ENCODE data around the gene NSFL1C.

The NSFL1C gene

GRCh38 chr20:1493536-1493935, 26.9 kb upstream of the NSFL1C start:
- DNase-seq (ENCODE audit: low spot score): no peak
- no peak for TF ChIP-seq CTCF (IDR thresholded peaks at IDR 0.05; ENCODE audit: borderline replicate concordance, control extremely low read depth, extremely low read depth, insufficient read depth, missing control alignments)
- in situ Hi-C loops (cut with MboI; ENCODE audit: low sequenced_read_pairs, unreplicated experiment): no loop called here

GRCh38 chr20:1491860-1492642, 25.4 kb upstream of the NSFL1C start:
- TF ChIP-seq CTCF (IDR thresholded peaks at IDR 0.05; ENCODE audit: borderline replicate concordance, control extremely low read depth, extremely low read depth, insufficient read depth, missing control alignments): no peak
- in situ Hi-C loops (cut with MboI; ENCODE audit: low sequenced_read_pairs, unreplicated experiment): no loop called here
- DNase-seq (ENCODE audit: low spot score): no peak

GRCh38 chr20:1491281-1491840, 24.7 kb upstream of the NSFL1C start, which contains the start of gene SIRPB2:
TSS of gene SIRPB2 (minus strand) at chr20:1491420. CDS start at chr20:1491359, 61 bp downstream.
- no peak for DNase-seq (ENCODE audit: low spot score)
- in situ Hi-C loops (cut with MboI; ENCODE audit: low sequenced_read_pairs, unreplicated experiment): no loop called here
- no peak for TF ChIP-seq CTCF (IDR thresholded peaks at IDR 0.05; ENCODE audit: borderline replicate concordance, control extremely low read depth, extremely low read depth, insufficient read depth, missing control alignments)

DNA sequence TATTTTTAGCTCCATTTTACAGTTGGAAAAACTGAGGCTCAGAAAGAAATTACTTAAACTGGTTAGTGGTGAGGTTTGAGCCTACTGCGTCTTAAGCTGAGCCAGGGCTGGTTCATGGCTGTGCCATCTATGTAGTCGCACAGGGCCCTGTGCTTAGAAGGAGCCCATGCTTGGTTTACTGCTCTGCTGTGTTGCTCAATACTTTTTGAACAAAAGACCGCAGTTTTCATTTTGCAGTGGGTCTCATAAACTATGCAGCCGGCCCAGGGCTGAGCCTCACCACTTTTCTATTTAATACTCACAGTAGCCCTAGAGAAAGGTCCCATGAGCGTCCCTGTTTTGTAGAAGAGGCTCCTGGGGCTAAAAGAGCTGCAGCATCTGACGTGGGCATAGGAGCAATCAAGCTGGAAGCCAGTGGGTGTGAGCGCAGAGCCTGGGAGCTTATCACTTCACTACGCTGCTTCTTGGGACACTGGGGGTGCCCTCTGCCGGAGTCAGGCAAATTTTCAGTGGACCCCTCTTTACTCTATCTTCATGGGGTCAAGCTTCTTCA, 24.1 kb upstream of the NSFL1C start:
- in situ Hi-C loops (cut with MboI; ENCODE audit: low sequenced_read_pairs, unreplicated experiment): no loop called here
- TF ChIP-seq CTCF (IDR thresholded peaks at IDR 0.05; ENCODE audit: borderline replicate concordance, control extremely low read depth, extremely low read depth, insufficient read depth, missing control alignments): no peak
- no peak for DNase-seq (ENCODE audit: low spot score)

GRCh38 chr20:1489764-1490436, 23.3 kb upstream of the NSFL1C start:
- in situ Hi-C loops (cut with MboI; ENCODE audit: low sequenced_read_pairs, unreplicated experiment): no loop called here
- DNase-seq (ENCODE audit: low spot score): no peak
- TF ChIP-seq CTCF (IDR thresholded peaks at IDR 0.05; ENCODE audit: borderline replicate concordance, control extremely low read depth, extremely low read depth, insufficient read depth, missing control alignments): no peak

DNA sequence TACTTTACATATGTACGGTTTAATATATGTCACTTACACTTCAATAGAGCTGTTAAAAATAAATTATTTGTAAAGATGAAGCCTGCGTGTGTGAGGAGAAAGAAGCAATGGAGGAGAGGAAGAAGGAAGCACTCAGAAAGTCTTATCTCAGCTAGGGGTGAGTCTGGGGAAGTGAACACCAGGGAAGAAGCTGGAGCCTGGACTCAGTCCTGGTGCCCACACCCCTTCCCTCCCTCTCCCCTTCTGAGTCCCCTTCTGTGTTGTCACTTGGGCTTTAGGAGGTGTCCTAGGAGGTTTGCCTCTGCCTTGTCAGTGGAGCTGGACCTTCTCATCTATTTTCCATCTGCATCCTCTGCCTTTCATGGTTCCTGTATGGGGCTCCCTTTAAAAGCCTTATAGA, 22.7 kb upstream of the NSFL1C start:
- DNase-seq (ENCODE audit: low spot score): no peak

More for the DNA sequence above, 22.7 kb upstream of the NSFL1C start:
- no peak for TF ChIP-seq CTCF (IDR thresholded peaks at IDR 0.05; ENCODE audit: borderline replicate concordance, control extremely low read depth, extremely low read depth, insufficient read depth, missing control alignments)
- in situ Hi-C loops (cut with MboI; ENCODE audit: low sequenced_read_pairs, unreplicated experiment): no loop called here

Data from GM13976 (cell line).